Smooth muscle cell (in vitro differentiated cells): ENCODE results near the gene KBTBD12. TPM values are rescaled to one million over a fixed set of nuclear protein-coding genes. Genes with fewer than 3 reads are reported as not detected.
"Not testable (repeated sequence)": the region's sequence is repeated elsewhere in the genome, so short reads cannot be mapped to it uniquely, and the experiment has no call there.

Source experiments
- DNase-seq: peaks from one replicate; lab custom pipeline; 2025; ENCODE audit not compliant: unreplicated experiment; lab: John Stamatoyannopoulos, UW
- H2AFZ ChIP-seq: fragments of 200-600 bp; sonication (generic); 2 replicates; pipeline ENCODE4 v1.6.0; 2016; ENCODE audit warnings: antibody characterized with exemption, low read depth, mild to moderate bottlenecking
- H3F3A ChIP-seq: fragments of 200-600 bp; sonication (generic); 2 replicates; pipeline ENCODE4 v1.6.0; 2017; ENCODE audit warnings: antibody characterized with exemption, low read depth
- H3K27ac ChIP-seq: fragments of 200-600 bp; sonication (generic); 2 replicates; pipeline ENCODE4 v1.5.1; 2016; ENCODE audit warnings: low read depth, mild to moderate bottlenecking
- H3K27me3 ChIP-seq: fragments of 200-600 bp; sonication (generic); 2 replicates; pipeline ENCODE4 v1.6.1; 2016; ENCODE audit warnings: low read depth, mild to moderate bottlenecking
- H3K36me3 ChIP-seq: fragments of 200-600 bp; sonication (generic); 2 replicates; pipeline ENCODE4 v1.5.1; 2016; ENCODE audit warnings: low read depth
- H3K4me1 ChIP-seq: fragments of 200-600 bp; sonication (generic); 2 replicates; pipeline ENCODE4 v1.5.1; 2016; ENCODE audit warnings: low read depth
- H3K4me2 ChIP-seq: fragments of 200-600 bp; sonication (generic); 2 replicates; pipeline ENCODE4 v1.6.0; 2016; ENCODE audit warnings: mild to moderate bottlenecking
- H3K4me3 ChIP-seq: fragments of 200-600 bp; sonication (generic); 2 replicates; pipeline ENCODE4 v1.5.1; 2016; ENCODE audit warnings: mild to moderate bottlenecking
- H3K79me2 ChIP-seq: fragments of 200-600 bp; sonication (generic); 2 replicates; pipeline ENCODE4 v1.6.0; 2016; ENCODE audit warnings: low read depth, mild to moderate bottlenecking
- H3K9ac ChIP-seq: fragments of 200-600 bp; sonication (generic); 2 replicates; pipeline ENCODE4 v1.6.0; 2016; ENCODE audit warnings: low read depth
- H3K9me3 ChIP-seq: fragments of 200-600 bp; sonication (generic); replicated peaks from 2 replicates; pipeline ENCODE4 v1.5.1; 2016; ENCODE audit warnings: low read depth
- H4K20me1 ChIP-seq: fragments of 200-600 bp; sonication (generic); 2 replicates; pipeline ENCODE4 v1.6.0; 2016; ENCODE audit warnings: low read depth
- CTCF ChIP-seq: fragments of 200-600 bp; sonication (generic); IDR thresholded peaks from 2 replicates; pipeline ENCODE4 v1.5.1; 2017; ENCODE audit warnings: borderline replicate concordance, mild to moderate bottlenecking, antibody characterized with exemption; ENCODE audit not compliant: insufficient read depth, poor library complexity, severe bottlenecking
- WGBS: methylation state at CpG from one replicate; pipeline ENCODE4 v1.1.7; 2016; ENCODE audit warnings: low lambda C conversion rate; 5-methylcytosine and 5-hydroxymethylcytosine counted together
- polyA plus RNA-seq: library from polyadenylated mRNA; unstranded; fragments of >200 nt; fragmentation: Nextera tagmentation; extraction: Ambion mirVana; gene quantifications from 2 replicates; pipeline ENCODE4 v1.2.1, GENCODE V29; 2016
- total RNA-seq: library from RNA; depleted of rRNA; stranded (reverse); fragments of >200 nt; gene quantifications from 2 replicates; pipeline ENCODE4 v1.2.3, GENCODE V29; 2014

KBTBD12 gene
- total and polyA plus RNA-seq, 2 experiments from 2014 or later, result not detected

GRCh38 chr3:127903611-127904375 lies 11.2 kb upstream of the KBTBD12 start:
- Histone ChIP-seq H3K4me2 (no peak overlapping the region), H3K79me2 (no peaks in the 10 kb centered on the region), H3K4me3 (no peak overlapping the region), H3K27ac (no peak overlapping the region), H3K4me1 (no peaks in the 10 kb centered on the region), H3K9ac (no peak overlapping the region), H3F3A (no peaks in the 10 kb centered on the region), H2AFZ (no peak overlapping the region), H4K20me1 (no peaks in the 10 kb centered on the region), H3K27me3 (no peaks in the 10 kb centered on the region), H3K9me3 (no peaks in the 10 kb centered on the region), H3K36me3 (no peaks in the 10 kb centered on the region)
- TF ChIP-seq CTCF, result no peak
- WGBS, result 55% methylated on average over 6 of the region's 6 CpGs
- DNase-seq, result no peak

GRCh38 chr3:127905556-127905955 lies 9.5 kb upstream of the KBTBD12 start:
- no peaks in the 10 kb centered on the region for H3F3A ChIP-seq
- no peak overlapping the region for H3K27ac ChIP-seq
- no peak overlapping the region for H3K4me3 ChIP-seq
- H3K9me3 ChIP-seq, result no peaks in the 10 kb centered on the region
- no peak for TF ChIP-seq CTCF
- no peak overlapping the region for H2AFZ ChIP-seq
- no peak for DNase-seq
- H3K9ac ChIP-seq, result no peak overlapping the region
- no peak overlapping the region for H3K4me2 ChIP-seq
- H4K20me1 ChIP-seq, result no peaks in the 10 kb centered on the region
- H3K27me3 ChIP-seq, result no peaks in the 10 kb centered on the region
- WGBS, result 65% methylated on average over 3 of the region's 3 CpGs
- H3K36me3 ChIP-seq, result no peaks in the 10 kb centered on the region
- no peaks in the 10 kb centered on the region for H3K79me2 ChIP-seq
- no peaks in the 10 kb centered on the region for H3K4me1 ChIP-seq

- WGBS, result 91% methylated on average over 3 of the region's 3 CpGs
- not testable (repeated sequence) for H3K79me2 ChIP-seq, H3K27me3 ChIP-seq, H3K4me1 ChIP-seq, H3F3A ChIP-seq, H3K36me3 ChIP-seq, H2AFZ ChIP-seq, DNase-seq, H4K20me1 ChIP-seq, H3K4me3 ChIP-seq, H3K9ac ChIP-seq, H3K9me3 ChIP-seq, H3K27ac ChIP-seq, H3K4me2 ChIP-seq
These were observed 8.4 kb upstream of the KBTBD12 start for GRCh38 chr3:127906653-127907052.

GRCh38 chr3:127908202-127908601 lies 6.8 kb upstream of the KBTBD12 start:
- Histone ChIP-seq H4K20me1 (no peaks in the 10 kb centered on the region), H3K9me3 (no peaks in the 10 kb centered on the region)
- 83% methylated on average over 4 of the region's 4 CpGs for WGBS

More at GRCh38 chr3:127908202-127908601, 6.8 kb upstream of the KBTBD12 start:
- no peak for DNase-seq
- TF ChIP-seq CTCF, result no peak
- Histone ChIP-seq H3K79me2 (no peaks in the 10 kb centered on the region), H3K4me2 (no peak overlapping the region), H3K9ac (no peak overlapping the region), H2AFZ (no peak overlapping the region), H3K4me1 (no peaks in the 10 kb centered on the region), H3K27ac (no peak overlapping the region), H3F3A (no peaks in the 10 kb centered on the region), H3K36me3 (no peaks in the 10 kb centered on the region), H3K27me3 (no peaks in the 10 kb centered on the region), H3K4me3 (no peak overlapping the region)
